ENCODE results near the gene UGT2A3.

DNA sequence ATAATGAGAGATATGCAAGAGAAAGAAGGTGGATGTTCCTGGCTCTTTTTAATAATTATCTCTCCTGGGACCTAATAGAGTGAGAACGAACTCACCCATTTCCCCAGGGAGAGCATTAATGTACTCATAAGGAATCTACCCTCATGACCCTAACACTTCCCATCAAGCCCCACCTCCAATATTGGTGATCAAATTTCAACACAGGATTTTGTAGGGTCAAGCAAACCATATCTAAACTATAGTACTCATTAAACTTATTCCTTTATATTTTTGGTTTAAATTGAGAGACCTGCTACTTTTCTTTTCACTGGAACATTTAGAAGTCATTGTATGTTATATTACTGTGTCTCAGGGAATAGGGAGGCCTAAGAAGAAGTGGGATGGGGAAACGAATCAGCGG, 2.6 kb downstream of the UGT2A3 start:
- TF ChIP-seq SP1 (IDR thresholded peaks at IDR 0.05), result no peak
- TF ChIP-seq CTBP1 (IDR thresholded peaks at IDR 0.05; ENCODE audit: borderline replicate concordance), result no peak
- TF ChIP-seq ZNF384 (IDR thresholded peaks at IDR 0.05), result no peak
- TF ChIP-seq TARDBP (IDR thresholded peaks at IDR 0.05), result no peak
- TF ChIP-seq SUZ12 (IDR thresholded peaks at IDR 0.05), result no peak
- TF ChIP-seq BHLHE40 (IDR thresholded peaks at IDR 0.05; ENCODE audit: borderline replicate concordance), result no peak
- no peak for TF ChIP-seq HDGF (IDR thresholded peaks at IDR 0.05; ENCODE audit: borderline replicate concordance)
- TF ChIP-seq LEF1 (IDR thresholded peaks at IDR 0.05; ENCODE audit: borderline replicate concordance), result no peak
